GM19463 (cell line): Measurements from ENCODE around the gene ZNF135.

ENCODE experiments used
- ATAC-seq: cut with Tn5 transposase; IDR thresholded peaks from one replicate; pipeline ENCODE4 v1.9.1; 2021; ENCODE audit warnings: mild to moderate bottlenecking, moderate library complexity; ENCODE audit not compliant: unreplicated experiment

Gene ZNF135

GRCh38 chr19:58045411-58046050 is 13.6 kb upstream of the ZNF135 start:
- no peak for ATAC-seq

GRCh38 chr19:58046856-58047255 is 12.2 kb upstream of the ZNF135 start:
- no peak for ATAC-seq

- ATAC-seq, result no peak
Measured at GRCh38 chr19:58047672-58048071, 11.4 kb upstream of the ZNF135 start.

- ATAC-seq, result no peak
Measured at GRCh38 chr19:58052256-58052655, 6.8 kb upstream of the ZNF135 start.

GRCh38 chr19:58053480-58054156 is 5.5 kb upstream of the ZNF135 start:
- ATAC-seq, result no peak

GRCh38 chr19:58054901-58055874 is 3.9 kb upstream of the ZNF135 start:
- ATAC-seq, result no peak

GRCh38 chr19:58056261-58056660 is 2.8 kb upstream of the ZNF135 start:
- ATAC-seq, result no peak

- no peak for ATAC-seq
Measured at GRCh38 chr19:58056861-58057260, 2.2 kb upstream of the ZNF135 start.

- no peak for ATAC-seq
Measured at GRCh38 chr19:58058467-58058866, 615 bp upstream of the ZNF135 start.

GRCh38 chr19:58059671-58060078 is 593 bp downstream of the ZNF135 start:
- no peak for ATAC-seq

GRCh38 chr19:58060231-58060630 is 1.1 kb downstream of the ZNF135 start:
- ATAC-seq, result no peak

GRCh38 chr19:58063712-58064111 is 4.6 kb downstream of the ZNF135 start:
- no peak for ATAC-seq

- ATAC-seq, result no peak
Measured at GRCh38 chr19:58067240-58067912, 8.3 kb downstream of the ZNF135 start.

GRCh38 chr19:58079792-58080191 is 20.7 kb downstream of the ZNF135 start:
- ATAC-seq, result no peak

- no peak for ATAC-seq
Measured at GRCh38 chr19:58083021-58083420, 23.9 kb downstream of the ZNF135 start.

GRCh38 chr19:58084596-58085347 is 25.7 kb downstream of the ZNF135 start:
- no peak for ATAC-seq

GRCh38 chr19:58085348-58085875 is 26.3 kb downstream of the ZNF135 start:
- no peak for ATAC-seq

GRCh38 chr19:58086825-58087710 is 28.0 kb downstream of the ZNF135 start:
- ATAC-seq, result no peak

GRCh38 chr19:58088521-58089052 is 29.5 kb downstream of the ZNF135 start:
- ATAC-seq, result no peak
